Measurements from ENCODE around the gene TBL1X. TPM values are rescaled to one million over a fixed set of nuclear protein-coding genes. Genes with fewer than 3 reads are reported as not detected.

TBL1X gene
- total and polyA plus RNA-seq, 2 of the 8 experiments (the other 6 are each of a cell fraction or from before 2014, with no cell fraction given), result 13.3 to 25.6 TPM

GRCh38 chrX:9610771-9611392, 146.0 kb downstream of the TBL1X start (continued):
- no peak for TF ChIP-seq JUN (IDR thresholded peaks at IDR 0.05; ENCODE audit: low read depth, low read length)
- TF ChIP-seq ASH2L (IDR thresholded peaks at IDR 0.05; ENCODE audit: low read length), result no peak
- TF ChIP-seq ATF2 (IDR thresholded peaks at IDR 0.05; ENCODE audit: low read length), result no peak
- no peak for TF ChIP-seq ZNF274 (IDR thresholded peaks at IDR 0.05; ENCODE audit: borderline replicate concordance, extremely low read depth, low read length)
- TF ChIP-seq GABPA (IDR thresholded peaks at IDR 0.05; ENCODE audit: borderline replicate concordance, insufficient read depth, low read length), result no peak
- TF ChIP-seq GTF2F1 (IDR thresholded peaks at IDR 0.05; ENCODE audit: borderline replicate concordance, low read depth, low read length), result no peak
- TF ChIP-seq KDM5A (IDR thresholded peaks at IDR 0.05; ENCODE audit: low read length), result no peak
- no peak for TF ChIP-seq TBP (IDR thresholded peaks at IDR 0.05; ENCODE audit: low read depth, low read length)
- TF ChIP-seq SP1 (IDR thresholded peaks at IDR 0.05; ENCODE audit: low read depth, low read length), result no peak
- TF ChIP-seq E2F6 (IDR thresholded peaks at IDR 0.05), result no peak
- no peak for TF ChIP-seq KDM4A (IDR thresholded peaks at IDR 0.05; ENCODE audit: low read depth, low read length, severe bottlenecking)

Measured in H1 (cell line).